Measurements from ENCODE around the gene ACOT11.

DNA sequence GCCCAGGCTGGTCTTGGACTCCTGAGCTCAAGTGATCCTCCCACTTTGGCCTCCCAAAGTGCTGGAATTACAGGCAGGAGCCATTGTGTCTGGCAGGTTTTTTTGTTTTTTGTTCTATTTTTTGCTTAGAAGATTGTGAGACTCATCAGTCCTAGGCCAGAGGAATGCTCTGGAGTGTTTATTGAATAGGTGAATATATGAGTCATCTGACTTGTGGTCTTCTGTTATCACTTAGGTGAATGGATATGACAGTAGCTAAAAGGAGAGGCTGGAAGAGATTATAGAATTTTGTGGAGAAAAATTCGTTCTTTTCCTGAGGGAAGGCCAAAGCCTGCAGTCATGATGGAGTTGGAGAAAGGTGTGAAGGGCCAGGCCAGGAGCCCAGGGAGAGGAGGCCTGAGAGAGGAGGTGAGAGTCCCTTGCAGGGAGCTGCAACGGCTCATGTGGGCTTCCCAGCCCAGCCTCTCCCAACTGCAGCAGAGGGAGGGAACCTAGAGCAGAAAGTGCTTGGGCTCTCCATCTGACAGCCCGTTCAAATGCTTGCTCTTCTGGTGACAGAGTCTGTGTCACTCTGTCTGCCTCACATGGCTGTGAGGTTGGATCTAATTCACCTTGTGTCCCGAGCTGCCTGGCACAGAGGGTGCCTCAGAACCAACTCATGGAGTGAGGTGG lies 31.6 kb upstream of the ACOT11 start:
- TF ChIP-seq HDGF (IDR thresholded peaks at IDR 0.05; ENCODE audit: borderline replicate concordance) = no peak
- no peak for TF ChIP-seq FOXA1 (IDR thresholded peaks at IDR 0.05)
- no peak for TF ChIP-seq ELF4 (IDR thresholded peaks at IDR 0.05)

Data from HEK293T (cell line).